Measurements from ENCODE around the gene SERP2.

DNA sequence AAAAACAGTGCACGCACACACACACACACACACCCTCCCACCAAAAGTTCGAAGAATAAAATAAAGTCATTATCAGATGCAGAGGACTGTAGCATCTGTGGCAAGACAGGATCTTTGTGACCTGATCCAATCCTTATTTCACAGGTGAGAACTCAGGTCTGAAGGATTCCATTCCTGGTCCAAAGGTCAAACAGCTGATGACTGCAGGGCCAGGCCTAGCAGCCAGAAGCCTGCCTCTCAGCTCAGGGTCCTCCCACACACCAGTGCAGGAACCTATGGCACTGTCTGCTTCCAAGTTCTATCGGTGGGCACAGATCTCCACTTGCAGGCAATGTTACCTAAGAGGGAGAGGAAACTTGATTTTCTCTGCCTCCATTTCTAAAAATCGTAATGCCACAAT is 57.5 kb downstream of the SERP2 start:
- no peak for TF ChIP-seq EP300 (IDR thresholded peaks at IDR 0.05)
- no peak for TF ChIP-seq POLR2A (IDR thresholded peaks at IDR 0.05)
